H9 (cell line): ENCODE data around the gene ZNF791. TPM values are rescaled to one million over a fixed set of nuclear protein-coding genes. Genes with fewer than 3 reads are reported as not detected.

Experiments
- DNase-seq: peaks from one replicate; pipeline ENCODE4 v3.0.0-alpha.2; 2017
- H2AFZ ChIP-seq: one replicate; pipeline ENCODE4 v1.6.1; 2013; ENCODE audit warnings: mild to moderate bottlenecking, low read length, control low read depth, moderate library complexity
- H2AK5ac ChIP-seq: 2 replicates; pipeline ENCODE4 v1.6.1; 2013; ENCODE audit warnings: low read length, control low read depth, mixed read lengths; ENCODE audit not compliant: insufficient read length
- H2BK120ac ChIP-seq: one replicate; pipeline ENCODE4 v1.6.1; 2013; ENCODE audit warnings: low read depth, mild to moderate bottlenecking, low read length, control low read depth, inconsistent platforms; ENCODE audit not compliant: poor library complexity, severe bottlenecking
- H2BK12ac ChIP-seq: 2 replicates; pipeline ENCODE4 v1.6.1; 2013; ENCODE audit warnings: low read length, control low read depth, mixed read lengths, low read depth; ENCODE audit not compliant: insufficient read length
- H2BK15ac ChIP-seq: 2 replicates; pipeline ENCODE4 v1.6.1; 2013; ENCODE audit warnings: low read depth, low read length, control low read depth
- H2BK20ac ChIP-seq: one replicate; pipeline ENCODE4 v1.6.1; 2013; ENCODE audit warnings: low read depth, mild to moderate bottlenecking, low read length, control low read depth, inconsistent platforms; ENCODE audit not compliant: poor library complexity, severe bottlenecking
- H2BK5ac ChIP-seq: 2 replicates; pipeline ENCODE4 v1.6.1; 2013; ENCODE audit warnings: low read length, control low read depth, mixed read lengths; ENCODE audit not compliant: insufficient read length
- H3K14ac ChIP-seq: 2 replicates; pipeline ENCODE4 v1.6.1; 2013; ENCODE audit warnings: low read length, control low read depth; ENCODE audit not compliant: insufficient read depth
- H3K18ac ChIP-seq: 2 replicates; pipeline ENCODE4 v1.6.1; 2013; ENCODE audit warnings: low read depth, mild to moderate bottlenecking, mixed read lengths, low read length, control low read depth; ENCODE audit not compliant: insufficient read length
- H3K23ac ChIP-seq: 2 replicates; pipeline ENCODE4 v1.6.1; 2013; ENCODE audit warnings: low read length, control low read depth, mixed read lengths, low read depth; ENCODE audit not compliant: insufficient read length
- H3K23me2 ChIP-seq: 2 replicates; pipeline ENCODE4 v1.6.1; 2013; ENCODE audit warnings: low read depth, mild to moderate bottlenecking, mixed read lengths, low read length, control low read depth; ENCODE audit not compliant: insufficient read length, poor library complexity, severe bottlenecking
- H3K27ac ChIP-seq: 2 replicates; pipeline ENCODE4 v1.5.1; 2013; ENCODE audit warnings: low read length, control low read depth, mixed read lengths, low read depth; ENCODE audit not compliant: insufficient read length
- H3K27me3 ChIP-seq: 2 replicates; pipeline ENCODE4 v1.6.1; 2013; ENCODE audit warnings: low read length, control low read depth, inconsistent platforms; ENCODE audit not compliant: insufficient read depth
- H3K4ac ChIP-seq: 2 replicates; pipeline ENCODE4 v1.6.1; 2013; ENCODE audit warnings: low read depth, mild to moderate bottlenecking, control low read depth, inconsistent platforms, low read length, moderate library complexity
- H3K4me1 ChIP-seq: 2 replicates; pipeline ENCODE4 v1.6.1; 2013; ENCODE audit warnings: low read length, control low read depth, inconsistent platforms; ENCODE audit not compliant: insufficient read depth
- H3K4me2 ChIP-seq: 2 replicates; pipeline ENCODE4 v1.6.1; 2013; ENCODE audit warnings: low read length, control low read depth, mixed read lengths; ENCODE audit not compliant: insufficient read length, insufficient read depth
- H3K56ac ChIP-seq: 2 replicates; pipeline ENCODE4 v1.6.1; 2013; ENCODE audit warnings: low read depth, mild to moderate bottlenecking, mixed read lengths, low read length, control low read depth; ENCODE audit not compliant: insufficient read length
- H3K79me1 ChIP-seq: 2 replicates; pipeline ENCODE4 v1.6.1; 2013; ENCODE audit warnings: low read depth, mild to moderate bottlenecking, moderate library complexity, low read length, control low read depth, inconsistent platforms; ENCODE audit not compliant: insufficient read depth, poor library complexity, severe bottlenecking
- H3K79me2 ChIP-seq: 2 replicates; pipeline ENCODE4 v1.6.1; 2013; ENCODE audit warnings: low read length, control low read depth, inconsistent platforms; ENCODE audit not compliant: insufficient read depth
- H3K9ac ChIP-seq: 2 replicates; pipeline ENCODE4 v1.6.1; 2013; ENCODE audit warnings: low read length, control low read depth, mixed read lengths; ENCODE audit not compliant: insufficient read length; ENCODE audit errors: extremely low read depth
- H3K9me3 ChIP-seq: one replicate; pipeline ENCODE4 v1.6.1; 2013; ENCODE audit warnings: low read depth, low read length, inconsistent platforms; ENCODE audit not compliant: control insufficient read depth
- H3T11ph ChIP-seq: one replicate; pipeline ENCODE4 v1.6.1; 2013; ENCODE audit warnings: mild to moderate bottlenecking, low read length, control low read depth, inconsistent platforms
- H4K20me1 ChIP-seq: one replicate; pipeline ENCODE4 v1.6.1; 2013; ENCODE audit not compliant: control insufficient read depth, insufficient read length, insufficient read depth
- H4K5ac ChIP-seq: 2 replicates; pipeline ENCODE4 v1.6.1; 2013; ENCODE audit warnings: low read depth, mild to moderate bottlenecking, mixed read lengths, low read length, control low read depth; ENCODE audit not compliant: insufficient read length
- H4K8ac ChIP-seq: replicated peaks from 2 replicates; pipeline ENCODE4 v1.6.1; 2013; ENCODE audit warnings: low read length, control low read depth, mixed read lengths, low read depth; ENCODE audit not compliant: insufficient read length
- H4K91ac ChIP-seq: 2 replicates; pipeline ENCODE4 v1.6.1; 2013; ENCODE audit warnings: low read depth, mild to moderate bottlenecking, moderate library complexity, mixed read lengths, low read length, control low read depth; ENCODE audit not compliant: insufficient read length
- H3K27ac Mint-ChIP-seq, 3 experiments: 2 replicates in 2 of 3; 3 replicates in 1 of 3; pipeline ENCODE4 v1.8.0; 2020 to 2021; ENCODE audit warnings: mixed read lengths in 3 of 3, mild to moderate bottlenecking in 1 of 3, moderate library complexity in 1 of 3
- H3K27me3 Mint-ChIP-seq: 2 replicates; pipeline ENCODE4 v1.8.0; 2021; ENCODE audit warnings: low read depth, mild to moderate bottlenecking, moderate library complexity, mixed read lengths
- H3K36me3 Mint-ChIP-seq, 3 experiments: 2 replicates in 2 of 3; 3 replicates in 1 of 3; pipeline ENCODE4 v1.8.0; 2020 to 2021; ENCODE audit warnings: low read depth in 3 of 3, mixed read lengths in 3 of 3; ENCODE audit not compliant: insufficient read depth in 1 of 3
- H3K4me1 Mint-ChIP-seq, 2 experiments: 2 replicates each; pipeline ENCODE4 v1.8.0; 2020; ENCODE audit warnings: mixed read lengths in 2 of 2
- H3K4me3 Mint-ChIP-seq, 2 experiments: 2 replicates in 1 of 2; 3 replicates in 1 of 2; pipeline ENCODE4 v1.8.0; 2020 to 2021; ENCODE audit warnings: mild to moderate bottlenecking in 2 of 2, mixed read lengths in 2 of 2, moderate library complexity in 1 of 2
- H3K9me3 Mint-ChIP-seq, 2 experiments: 2 replicates in 1 of 2; 3 replicates in 1 of 2; pipeline ENCODE4 v1.8.0; 2020; ENCODE audit warnings: mild to moderate bottlenecking in 2 of 2, mixed read lengths in 2 of 2, moderate library complexity in 1 of 2
- CTCF ChIP-seq: fragments of 200-600 bp; sonication (generic); conservative IDR thresholded peaks from 3 replicates; pipeline ENCODE4 v1.8.0; 2021; ENCODE audit warnings: antibody characterized with exemption, mild to moderate bottlenecking
- WGBS: extraction: QIAGEN DNeasy Blood & Tissue Kit; methylation state at CpG from one replicate; pipeline ENCODE4 v1.1.7; 2013; ENCODE audit warnings: missing lambda C conversion rate, low lambda C conversion rate, mixed read lengths; ENCODE audit not compliant: insufficient read length; ENCODE audit errors: extremely low coverage; 5-methylcytosine and 5-hydroxymethylcytosine counted together
- total RNA-seq: library from RNA; stranded (reverse); gene quantifications from 2 replicates; pipeline ENCODE4 v1.2.1, GENCODE V29; 2021

Gene ZNF791
- total RNA-seq, 1 experiment from 2014 or later = 20.2 TPM

- Histone ChIP-seq H3K4ac (no peak overlapping the region), H3K18ac (no peak overlapping the region), H3K56ac (no peak overlapping the region), H3K14ac (no peak overlapping the region), H3K9me3 (no peaks in the 10 kb centered on the region), H4K5ac (no peak overlapping the region), H4K20me1 (no peaks in the 10 kb centered on the region), H2AFZ (no peak overlapping the region), H2BK20ac (no peak overlapping the region), H2BK120ac (no peak overlapping the region), H2BK5ac (no peak overlapping the region), H2AK5ac (no peak overlapping the region), H3K9ac (no peak overlapping the region), H2BK12ac (no peak overlapping the region), H3K4me1 (no peaks in the 10 kb centered on the region), H3K27me3 (no peaks in the 10 kb centered on the region), H3T11ph (no peak overlapping the region), H3K79me1 (no peaks in the 10 kb centered on the region), H4K8ac (no peak overlapping the region), H2BK15ac (no peak overlapping the region), H3K23me2 (no peaks in the 10 kb centered on the region), H4K91ac (no peak overlapping the region), H3K4me2 (no peak overlapping the region), H3K79me2 (no peaks in the 10 kb centered on the region), H3K23ac (no peak overlapping the region), H3K27ac (no peak overlapping the region)
- no peak overlapping the region for H3K4me3 Mint-ChIP-seq
- H3K27me3 Mint-ChIP-seq = peaks cover 2% of the 10 kb centered on the region; the same call in 1 of the 2 replicates
- H3K9me3 Mint-ChIP-seq = peaks cover 0 to 5% of the 10 kb centered on the region in 2 experiments; a peak in 3 of 5 replicates
- DNase-seq = no peak
- H3K27ac Mint-ChIP-seq = peak overlapping the region in 1 of 3 experiments; percentile 21; a peak in 1 of 7 replicates
- H3K4me1 Mint-ChIP-seq = peaks cover 0 to 2% of the 10 kb centered on the region in 2 experiments; a peak in 1 of 4 replicates
- no CpG with 5 or more reads among the region's 10 CpGs for WGBS
- TF ChIP-seq CTCF = no peak
- H3K36me3 Mint-ChIP-seq = peaks cover 6 to 17% (median 14%) of the 10 kb centered on the region in 3 experiments
Observed at GRCh38 chr19:12646551-12646950, 35.8 kb downstream of the ZNF791 start.
